Measurements from ENCODE around the gene GMDS.

Gene GMDS

GRCh38 chr6:1587546-1587945 lies 657.9 kb downstream of the GMDS start:
- DNase-seq (ENCODE audit: low read depth in 2 of 2): no peak

- DNase-seq (ENCODE audit: low read depth in 2 of 2): no peak
Measured at GRCh38 chr6:1586861-1587450, 658.4 kb downstream of the GMDS start.

GRCh38 chr6:1586256-1586655 lies 659.1 kb downstream of the GMDS start:
- DNase-seq (ENCODE audit: low read depth in 2 of 2): no peak

- no peak for DNase-seq (ENCODE audit: low read depth in 2 of 2)
Measured at GRCh38 chr6:1585669-1586049, 659.7 kb downstream of the GMDS start.

- no peak for DNase-seq (ENCODE audit: low read depth in 2 of 2)
Measured at GRCh38 chr6:1584996-1585668, 660.3 kb downstream of the GMDS start.

- DNase-seq (ENCODE audit: low read depth in 2 of 2): no peak
Measured at GRCh38 chr6:1584146-1584545, 661.3 kb downstream of the GMDS start.

GRCh38 chr6:1581120-1581991 lies 664.0 kb downstream of the GMDS start:
- DNase-seq (ENCODE audit: low read depth in 2 of 2): no peak

GRCh38 chr6:1580585-1580984 lies 664.8 kb downstream of the GMDS start:
- no peak for DNase-seq (ENCODE audit: low read depth in 2 of 2)

GRCh38 chr6:1580109-1580508 lies 665.3 kb downstream of the GMDS start:
- DNase-seq (ENCODE audit: low read depth in 2 of 2): no peak

GRCh38 chr6:1579096-1579495 lies 666.3 kb downstream of the GMDS start:
- no peak for DNase-seq (ENCODE audit: low read depth in 2 of 2)

- DNase-seq (ENCODE audit: low read depth in 2 of 2): no peak
Measured at GRCh38 chr6:1577896-1578745, 667.3 kb downstream of the GMDS start.

- DNase-seq (ENCODE audit: low read depth in 2 of 2): no peak
Measured at GRCh38 chr6:1577146-1577680, 668.2 kb downstream of the GMDS start.

GRCh38 chr6:1576711-1577110 lies 668.7 kb downstream of the GMDS start:
- DNase-seq (ENCODE audit: low read depth in 2 of 2): no peak

GRCh38 chr6:1576166-1576565 lies 669.2 kb downstream of the GMDS start:
- DNase-seq (ENCODE audit: low read depth in 2 of 2): no peak

- no peak for DNase-seq (ENCODE audit: low read depth in 2 of 2)
Measured at GRCh38 chr6:1575210-1576041, 670.0 kb downstream of the GMDS start.

GRCh38 chr6:1574890-1575209 lies 670.6 kb downstream of the GMDS start:
- DNase-seq (ENCODE audit: low read depth in 2 of 2): no peak

- DNase-seq (ENCODE audit: low read depth in 2 of 2): no peak
Measured at GRCh38 chr6:1574083-1574761, 671.2 kb downstream of the GMDS start.
